ENCODE results near the gene F8A1. TPM values are rescaled to one million over a fixed set of nuclear protein-coding genes. Genes with fewer than 3 reads are reported as not detected.
"Not testable (repeated sequence)": the region's sequence is repeated elsewhere in the genome, so short reads cannot be mapped to it uniquely, and the experiment has no call there.

The F8A1 gene
- total RNA-seq, 1 donor from 2014 or later = 16.1 TPM

GRCh38 chrX:154914052-154914451 is 27.9 kb downstream of the F8A1 start:
- H3K4me1 Mint-ChIP-seq (ENCODE audit: unreplicated experiment) = peaks cover 5% of the 10 kb centered on the region
- H3K4me3 Mint-ChIP-seq = no peak overlapping the region
- TF ChIP-seq CTCF (conservative IDR thresholded peaks at IDR 0.05) = no peak
- no peaks in the 10 kb centered on the region for H3K27me3 Mint-ChIP-seq
- H3K9me3 Mint-ChIP-seq = peaks cover 11% of the 10 kb centered on the region
- no peak for DNase-seq (ENCODE audit: extremely low spot score, unreplicated experiment)
- H3K27ac Mint-ChIP-seq = no peak overlapping the region
- H3K36me3 Mint-ChIP-seq = no peaks in the 10 kb centered on the region

GRCh38 chrX:154918060-154918483 is 31.9 kb downstream of the F8A1 start:
- Mint-ChIP-seq H3K27me3 (no peaks in the 10 kb centered on the region), H3K4me1 (ENCODE audit: unreplicated experiment) (peaks cover 5% of the 10 kb centered on the region), H3K27ac (peak overlapping the region; percentile 7), H3K9me3 (peaks cover 6% of the 10 kb centered on the region), H3K36me3 (no peaks in the 10 kb centered on the region), H3K4me3 (peak overlapping the region; percentile 69)
- no peak for DNase-seq (ENCODE audit: extremely low spot score, unreplicated experiment)
- peak; percentile 81 for TF ChIP-seq CTCF (conservative IDR thresholded peaks at IDR 0.05)

- not testable (repeated sequence) for H3K4me3 Mint-ChIP-seq; H3K4me1 Mint-ChIP-seq (ENCODE audit: unreplicated experiment); DNase-seq (ENCODE audit: extremely low spot score, unreplicated experiment); H3K9me3 Mint-ChIP-seq; H3K36me3 Mint-ChIP-seq; H3K27ac Mint-ChIP-seq; H3K27me3 Mint-ChIP-seq
These were observed 38.6 kb downstream of the F8A1 start for GRCh38 chrX:154924771-154925170.

Small RNAs within 50 kb of the gene (microRNA-seq; reads per million reads assigned to microRNA genes)
- not detected for gene MIR1184-1

Other genes with a start within 250 kb of the F8A1 start
- gene CTAG2, start 232.8 kb upstream of the F8A1 start, total RNA-seq (ENCODE audit: low replicate concordance) = not detected in 2 replicates
- 0.19 TPM in 1 of 2 replicates, not detected in the other for gene GAB3, start 135.3 kb upstream of the F8A1 start, total RNA-seq (ENCODE audit: low replicate concordance)
- gene DKC1, start 123.5 kb upstream of the F8A1 start, total RNA-seq (ENCODE audit: low replicate concordance) = 52.0 and 62.7 TPM in 2 replicates
- 10.4 and 13.8 TPM in 2 replicates for gene MPP1, start 80.9 kb upstream of the F8A1 start, total RNA-seq (ENCODE audit: low replicate concordance)
- not detected in 2 replicates for gene SMIM9, start 51.7 kb upstream of the F8A1 start, total RNA-seq (ENCODE audit: low replicate concordance)
- 1.1 and 1.3 TPM in 2 replicates for gene F8, start 136.4 kb downstream of the F8A1 start, total RNA-seq (ENCODE audit: low replicate concordance)
- 65.0 and 76.5 TPM in 2 replicates for gene FUNDC2, start 140.5 kb downstream of the F8A1 start, total RNA-seq (ENCODE audit: low replicate concordance)
- gene CMC4, start 184.8 kb downstream of the F8A1 start, total RNA-seq (ENCODE audit: low replicate concordance) = 5.7 and 7.1 TPM in 2 replicates
- gene MTCP1, start 184.8 kb downstream of the F8A1 start, total RNA-seq (ENCODE audit: low replicate concordance) = 10.2 and 19.0 TPM in 2 replicates
- gene BRCC3, start 185.2 kb downstream of the F8A1 start, total RNA-seq (ENCODE audit: low replicate concordance) = 29.8 TPM in 2 replicates

All from type B pancreatic cell (in vitro differentiated cells).